ENCODE data around the gene PITPNM3.

GRCh38 chr17:6467567-6467966, 88.8 kb downstream of the PITPNM3 start:
- TF ChIP-seq POLR2A (IDR thresholded peaks at IDR 0.05; ENCODE audit: low read depth, low read length) (no peak), POLR2AphosphoS5 (IDR thresholded peaks at IDR 0.05; ENCODE audit: low read depth, low read length) (no peak), TAF1 (IDR thresholded peaks at IDR 0.05; ENCODE audit: low read depth, low read length) (no peak), PAX5 (IDR thresholded peaks at IDR 0.05; ENCODE audit: insufficient read depth, low read length, severe bottlenecking) (no peak), SPI1 (IDR thresholded peaks at IDR 0.05; ENCODE audit: low read depth, low read length) (no peak)
